MM.1S (cell line): Measurements from ENCODE around the gene TNIK.

ENCODE experiments used
- CTCF ChIP-seq: fragments of 300-600 bp; sonication (generic); IDR thresholded peaks from 2 replicates; pipeline ENCODE4 v1.5.1; 2016; ENCODE audit warnings: antibody characterized with exemption, low read length, mixed read lengths
- EZH2 ChIP-seq: fragments of 300-600 bp; sonication (generic); optimal IDR thresholded peaks from 2 replicates; pipeline ENCODE3; 2017; ENCODE audit warnings: low read depth, mild to moderate bottlenecking, antibody characterized with exemption, low read length, mixed read lengths
- EZH2phosphoT487 ChIP-seq: fragments of 300-600 bp; sonication (generic); IDR thresholded peaks from 2 replicates; pipeline ENCODE4 v1.6.1; 2018; ENCODE audit warnings: antibody characterized with exemption, low read length

- TF ChIP-seq CTCF (no peak), EZH2phosphoT487 (no peak), EZH2 (no peak)
These were observed 405.3 kb downstream of the TNIK start for GRCh38 chr3:171054921-171055320.
